ENCODE measurements around the gene KRT84.
"Not testable (repeated sequence)": the region's sequence is repeated elsewhere in the genome, so short reads cannot be mapped to it uniquely, and the experiment has no call there.

KRT84 gene

GRCh38 chr12:52358575-52359350 lies 26.7 kb downstream of the KRT84 start:
- DNase-seq, result no peak

- no peak for DNase-seq
Measured at GRCh38 chr12:52356762-52357580, 28.5 kb downstream of the KRT84 start.

DNA sequence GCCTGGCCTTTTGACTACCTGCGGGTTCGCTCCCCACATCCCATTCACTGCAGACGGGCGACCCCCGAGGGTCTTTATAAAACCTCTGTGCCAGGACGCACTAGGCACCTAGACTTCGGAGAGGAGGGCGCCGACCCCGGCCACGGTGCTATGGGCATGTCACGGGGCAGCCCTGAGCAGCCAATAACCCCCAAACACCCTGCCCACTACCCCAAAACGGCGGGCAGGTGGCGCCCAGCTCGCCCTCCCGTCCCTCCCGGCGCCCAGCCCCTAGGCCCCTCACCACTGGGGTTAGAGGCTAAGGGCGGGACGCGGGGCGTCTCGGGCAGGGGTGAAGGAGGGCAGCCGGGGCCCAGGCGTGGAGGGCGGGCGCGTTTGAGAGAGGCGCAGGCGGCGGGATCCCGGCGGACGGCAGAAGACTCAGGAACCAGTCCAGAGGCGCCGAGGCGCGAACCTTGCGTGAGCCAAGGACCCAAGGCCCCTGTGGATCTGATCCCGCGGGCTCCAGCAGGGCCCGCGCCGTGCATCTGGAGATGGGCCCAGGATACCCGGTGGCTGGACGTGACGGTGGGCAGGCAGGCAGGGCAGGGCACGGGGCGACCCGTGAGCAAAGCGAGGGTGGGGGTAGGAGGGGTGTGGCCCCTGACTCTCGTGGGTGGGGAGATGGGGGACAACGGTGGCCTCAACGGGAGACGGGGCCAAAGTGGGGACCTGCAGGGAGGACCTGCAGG lies 29.3 kb downstream of the KRT84 start:
- DNase-seq, result no peak

DNA sequence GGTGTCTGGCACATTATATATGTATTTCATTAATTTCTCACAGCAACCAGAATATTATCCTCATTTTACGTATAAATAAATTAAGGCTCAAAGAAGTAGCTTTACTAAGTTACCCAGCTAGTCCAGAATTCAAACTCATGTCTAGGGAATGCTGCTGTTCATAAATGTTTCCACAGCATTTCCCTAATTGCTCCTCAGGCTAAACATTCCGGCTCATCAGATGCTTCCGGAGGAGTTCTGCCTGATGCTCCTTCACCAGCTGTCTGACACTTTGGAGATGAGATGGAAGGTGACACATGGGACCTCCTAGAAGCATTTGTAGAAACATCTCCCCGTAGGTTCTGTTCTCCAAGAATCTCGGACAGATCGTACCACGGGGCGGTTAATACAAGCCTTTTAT lies 30.3 kb downstream of the KRT84 start:
- DNase-seq, result no peak

DNA sequence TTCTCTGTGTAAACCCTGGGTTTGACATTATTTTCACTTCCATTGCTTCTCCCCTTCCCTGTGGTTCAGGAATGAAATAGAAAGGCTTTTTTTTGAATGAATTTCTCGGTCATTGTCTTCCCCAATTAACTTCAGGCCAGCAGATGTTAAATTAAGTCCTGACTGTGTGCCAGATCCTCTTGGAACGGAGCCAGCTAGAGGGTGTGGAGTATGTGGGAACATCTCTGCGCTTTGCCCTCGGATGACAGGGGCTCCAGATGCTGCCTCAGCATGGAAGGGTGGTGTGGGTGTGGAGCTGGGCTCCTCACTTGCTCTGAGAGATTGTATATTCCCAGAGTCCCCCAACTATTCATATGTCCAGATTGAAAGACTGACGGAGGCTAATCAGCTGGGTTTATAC lies 31.3 kb downstream of the KRT84 start:
- DNase-seq, result no peak

GRCh38 chr12:52353766-52354165 lies 31.7 kb downstream of the KRT84 start:
- DNase-seq, result no peak

- DNase-seq, result no peak
Measured at GRCh38 chr12:52352951-52353350, 32.5 kb downstream of the KRT84 start.

GRCh38 chr12:52351196-52352059 lies 34.0 kb downstream of the KRT84 start:
- peak; percentile 27 for DNase-seq

GRCh38 chr12:52350786-52351185 lies 34.7 kb downstream of the KRT84 start:
- no peak for DNase-seq

- DNase-seq, result no peak
Measured at GRCh38 chr12:52350021-52350620, 35.3 kb downstream of the KRT84 start.

DNA sequence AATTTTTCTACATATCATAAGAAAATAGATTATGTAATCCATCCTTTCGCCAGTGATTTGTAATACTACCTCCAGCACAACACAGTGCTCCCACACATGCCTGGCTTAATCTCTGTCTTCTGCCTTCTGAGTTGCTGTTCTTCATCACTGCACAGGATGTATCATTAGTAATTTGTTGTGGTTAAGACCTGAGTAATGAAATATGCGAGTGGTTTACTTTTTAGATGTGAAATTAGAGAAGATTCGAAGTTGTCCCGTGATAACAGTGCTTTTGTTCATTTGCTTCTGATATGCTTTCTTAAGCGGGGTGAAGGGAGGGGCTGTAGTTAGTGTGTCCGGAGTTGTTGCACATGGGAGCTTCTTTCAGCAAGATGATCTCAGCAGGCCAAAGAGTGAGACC lies 36.3 kb downstream of the KRT84 start:
- no peak for DNase-seq

- no peak for DNase-seq
Measured at GRCh38 chr12:52347551-52348510, 37.6 kb downstream of the KRT84 start.

- DNase-seq, result no peak
Measured at GRCh38 chr12:52347016-52347415, 38.4 kb downstream of the KRT84 start.

GRCh38 chr12:52346593-52346992 lies 38.9 kb downstream of the KRT84 start:
- DNase-seq, result no peak

GRCh38 chr12:52345041-52345440 lies 40.4 kb downstream of the KRT84 start:
- DNase-seq, result not testable (repeated sequence)

GRCh38 chr12:52344111-52344510 lies 41.3 kb downstream of the KRT84 start:
- DNase-seq, result no peak

DNA sequence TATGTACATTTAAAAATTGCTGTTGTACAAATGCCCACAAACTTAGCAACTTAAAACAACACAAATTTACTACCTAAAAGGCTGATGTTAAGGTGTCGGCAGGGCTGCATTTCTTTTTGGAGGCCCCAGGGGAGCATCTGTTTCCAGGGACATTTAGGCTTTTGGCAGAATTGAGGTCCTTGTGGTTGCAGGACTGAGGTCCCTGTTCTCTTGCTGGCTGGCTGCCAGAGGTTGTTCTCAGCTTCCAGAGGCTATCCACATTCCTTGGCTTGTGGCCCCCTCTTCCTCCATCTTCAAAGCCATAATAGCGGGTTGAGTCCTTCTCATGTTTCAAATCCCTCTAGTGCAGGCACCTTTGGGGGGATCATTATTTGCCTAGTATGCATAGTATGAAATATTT lies 41.9 kb downstream of the KRT84 start:
- DNase-seq, result no peak

DNA sequence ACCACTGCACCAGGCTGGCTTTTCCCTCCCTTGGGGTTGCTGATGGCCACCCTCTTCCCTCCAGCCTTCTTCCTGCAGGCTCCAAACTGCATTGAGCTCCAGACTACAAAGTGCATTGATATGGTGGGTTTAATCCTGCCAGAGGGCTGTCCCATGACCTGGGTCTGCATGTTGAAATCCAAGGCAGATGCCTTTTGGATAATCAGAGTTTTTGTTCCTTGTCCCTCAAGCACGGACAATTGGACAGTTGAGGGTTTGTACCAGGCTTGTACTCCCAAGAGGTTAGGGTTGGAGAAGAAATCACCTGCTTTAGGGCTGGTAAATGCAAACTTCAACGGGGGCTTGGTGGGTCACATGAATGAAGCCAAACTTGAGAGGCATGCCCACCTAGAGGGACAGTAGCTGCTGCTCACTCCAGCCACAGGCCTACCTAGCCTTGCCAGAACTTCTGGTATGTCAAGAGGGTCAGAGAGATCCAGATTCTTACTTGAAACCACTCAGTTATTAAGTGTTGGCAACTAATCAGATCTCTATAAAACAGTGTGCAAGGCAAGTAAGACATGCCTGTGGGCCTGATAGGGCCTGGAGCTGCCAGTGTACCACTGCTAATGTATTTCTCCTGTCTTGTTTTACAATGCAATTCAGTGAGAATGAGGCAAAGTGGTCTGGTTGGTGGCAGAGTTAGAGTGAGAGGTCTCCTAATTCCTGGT lies 42.5 kb downstream of the KRT84 start:
- no peak for DNase-seq

GRCh38 chr12:52341066-52341580 lies 44.3 kb downstream of the KRT84 start:
- DNase-seq, result no peak
